CD4-positive, alpha-beta T cell treated with Interleukin-21 for 1 hour (primary cell): ENCODE results near the gene MLST8.
A peak's percentile ranks its signal among the peaks of the same experiment; 100 is the strongest.

ENCODE experiments used
- DNase-seq: peaks from one replicate; pipeline ENCODE4 v3.0.0-alpha.2; 2020

Gene MLST8, protein sequence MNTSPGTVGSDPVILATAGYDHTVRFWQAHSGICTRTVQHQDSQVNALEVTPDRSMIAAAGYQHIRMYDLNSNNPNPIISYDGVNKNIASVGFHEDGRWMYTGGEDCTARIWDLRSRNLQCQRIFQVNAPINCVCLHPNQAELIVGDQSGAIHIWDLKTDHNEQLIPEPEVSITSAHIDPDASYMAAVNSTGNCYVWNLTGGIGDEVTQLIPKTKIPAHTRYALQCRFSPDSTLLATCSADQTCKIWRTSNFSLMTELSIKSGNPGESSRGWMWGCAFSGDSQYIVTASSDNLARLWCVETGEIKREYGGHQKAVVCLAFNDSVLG

DNA sequence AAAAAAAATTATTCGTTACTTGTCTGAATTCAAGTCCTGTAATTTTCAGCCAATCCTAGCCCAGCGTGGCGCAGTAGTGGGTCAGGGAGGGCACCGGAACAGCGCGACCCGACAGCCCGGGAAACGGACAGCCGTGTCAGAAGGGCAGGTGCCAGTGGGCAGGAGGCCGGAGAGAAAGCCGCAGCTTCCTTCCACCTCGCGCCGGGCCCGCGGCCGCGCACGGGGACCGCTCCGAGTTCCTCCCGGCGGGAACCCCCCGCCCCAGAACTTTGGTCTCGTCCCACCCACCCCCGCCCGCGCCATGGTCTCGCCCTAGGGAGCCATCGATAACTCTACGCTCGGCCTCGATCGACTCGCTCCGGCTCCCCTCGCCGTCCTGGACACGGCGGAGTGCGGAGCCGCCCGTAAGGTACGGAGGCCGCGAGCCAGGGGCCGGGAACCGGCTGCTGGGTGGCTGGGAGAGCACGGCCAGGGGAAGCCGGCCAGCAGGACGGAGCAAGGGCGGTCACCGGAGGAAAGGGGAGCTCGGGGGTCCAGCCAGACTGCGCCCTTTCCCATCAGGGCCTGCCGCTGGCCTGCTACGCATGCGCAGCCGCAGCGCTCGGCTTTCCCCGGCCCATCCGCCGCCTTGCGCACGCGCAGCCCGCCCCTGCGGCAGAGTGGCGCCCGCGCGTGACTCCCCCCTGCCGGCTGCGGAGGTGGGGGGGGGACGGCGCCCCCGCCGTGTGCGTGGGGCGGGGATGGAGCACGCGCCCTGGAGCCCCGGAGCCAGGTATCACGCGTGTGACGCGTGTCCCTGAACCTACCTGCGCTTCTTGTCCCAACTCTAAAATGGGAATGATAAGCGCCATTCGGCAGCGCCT, at the start of gene MLST8:
TSS of gene MLST8 (plus strand) at position 351 of the 863 bp plus-strand sequence. CDS start 632 bp downstream, outside the sequence.
- peak; percentile 93 for DNase-seq

DNA sequence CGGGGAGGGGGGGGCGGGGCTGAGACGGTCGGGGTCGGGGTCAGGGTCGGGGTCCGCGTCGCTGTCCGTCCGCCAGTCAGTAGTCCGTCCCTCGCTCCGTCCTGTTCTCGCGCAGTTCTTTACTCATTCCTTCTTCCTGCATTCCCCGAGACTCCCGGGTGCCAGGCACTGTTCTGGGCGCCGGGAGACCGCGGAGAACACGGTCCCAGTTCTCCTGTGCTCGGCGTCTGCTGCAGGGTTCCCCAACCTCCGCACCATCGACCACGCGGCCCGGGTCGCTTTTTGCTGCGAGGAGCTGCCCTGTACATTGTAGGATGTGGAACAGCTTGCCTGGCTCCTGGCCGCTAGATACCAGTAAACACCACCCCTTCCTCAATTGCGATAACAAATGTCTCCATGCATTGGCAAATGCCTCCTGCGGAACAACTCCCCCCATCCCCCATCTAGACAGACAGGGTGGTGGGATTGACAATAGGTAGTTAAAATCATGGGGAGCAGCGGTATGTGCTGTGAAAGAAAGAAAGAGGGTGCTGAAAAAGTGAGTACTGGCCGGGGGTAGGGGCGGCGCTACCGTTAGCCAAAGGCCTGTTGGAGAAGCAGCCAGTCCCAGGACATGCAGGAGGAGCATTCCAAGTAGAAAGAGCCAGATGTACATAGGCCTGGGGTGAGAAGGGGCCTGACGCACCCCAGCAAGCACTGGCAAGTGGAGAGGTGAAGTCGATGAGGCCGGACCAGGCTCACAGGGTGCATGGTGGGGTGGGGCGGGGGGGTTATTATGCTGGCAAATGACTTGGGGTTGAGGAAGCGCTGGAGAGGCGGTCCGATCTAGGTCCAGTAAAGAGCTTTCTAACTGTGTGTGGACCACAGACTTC, 49.0 kb upstream of the MLST8 start:
- no peak for DNase-seq

GRCh38 chr16:2156849-2157224, 48.4 kb upstream of the MLST8 start:
- no peak for DNase-seq

GRCh38 chr16:2157480-2158261, 47.6 kb upstream of the MLST8 start:
- DNase-seq, result no peak

DNA sequence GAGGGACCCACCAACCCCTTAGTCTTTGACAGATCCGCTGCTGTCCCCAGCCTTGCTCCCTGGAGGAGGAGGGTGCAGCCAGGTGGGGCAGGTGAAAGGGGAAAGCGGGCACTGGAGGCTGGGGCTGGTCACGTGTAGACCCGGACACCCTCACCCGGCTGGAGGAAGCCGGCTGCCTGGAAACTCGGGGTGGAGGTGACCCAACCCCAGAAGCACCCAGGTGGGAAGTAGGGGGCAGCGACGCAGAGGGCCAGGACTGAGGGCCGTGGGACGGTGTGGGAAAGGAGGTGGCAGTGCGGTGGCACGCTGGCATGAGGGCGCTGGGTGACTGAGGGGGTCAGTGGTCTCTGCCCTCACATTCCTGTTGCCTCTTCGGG, 47.0 kb upstream of the MLST8 start:
- no peak for DNase-seq

- DNase-seq, result no peak
These were observed 45.9 kb upstream of the MLST8 start for GRCh38 chr16:2159175-2159838.

DNA sequence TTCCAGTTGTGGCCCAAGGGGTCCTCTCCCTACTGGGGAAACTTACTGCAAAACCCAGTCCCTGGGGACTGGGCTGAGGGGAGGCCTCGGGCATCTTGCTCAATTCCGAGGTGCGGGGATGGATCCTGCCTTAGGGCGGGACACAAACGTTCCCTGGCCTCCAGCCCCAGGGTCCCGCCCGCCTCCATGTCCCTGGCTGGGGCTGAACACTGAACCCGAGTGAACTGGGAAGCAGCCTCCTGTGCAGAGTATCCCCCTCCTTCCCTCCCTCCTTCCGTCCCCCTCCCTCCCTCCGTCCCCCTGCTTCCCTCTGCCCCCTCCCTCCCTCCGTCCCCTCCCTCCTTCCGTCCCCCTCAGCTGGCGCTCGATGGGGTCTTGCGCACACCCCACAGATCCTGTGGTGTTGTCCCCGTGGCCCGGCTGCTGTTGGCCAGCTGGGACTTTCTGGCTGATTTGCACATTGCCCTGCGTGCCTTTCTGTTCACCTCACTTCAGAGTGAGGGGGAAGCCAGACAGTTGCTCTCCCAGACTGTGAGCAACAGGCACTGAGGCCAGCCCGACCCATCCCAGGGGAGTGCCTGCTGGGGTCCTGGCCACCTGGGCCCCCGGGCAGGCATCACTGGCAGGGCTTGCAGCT, 44.2 kb upstream of the MLST8 start:
- no peak for DNase-seq

GRCh38 chr16:2161911-2162310, 43.3 kb upstream of the MLST8 start:
- no peak for DNase-seq

DNA sequence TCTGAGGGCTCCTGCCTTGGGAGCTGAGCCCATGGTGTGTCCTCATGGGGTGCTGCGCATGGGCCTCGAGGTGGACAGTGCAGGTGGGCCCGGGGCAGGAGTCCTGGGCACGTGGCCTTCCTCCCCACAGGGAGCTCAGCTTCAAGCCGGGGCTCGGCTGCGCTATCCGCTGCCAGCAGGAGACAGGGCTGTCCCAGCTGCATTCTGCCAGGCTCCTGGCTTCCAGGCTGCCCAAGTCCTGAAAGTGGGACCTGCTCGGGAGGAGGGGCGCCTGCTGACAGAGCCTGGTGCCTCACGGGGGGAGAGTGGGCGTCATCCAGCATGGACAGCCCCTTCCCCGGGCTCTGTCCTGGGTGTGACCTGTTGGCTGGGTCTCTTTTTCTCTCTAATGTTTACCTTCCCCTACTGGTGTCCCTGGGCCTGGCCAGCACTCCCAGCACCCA, 42.6 kb upstream of the MLST8 start:
- no peak for DNase-seq

- peak; percentile 40 for DNase-seq
These were observed 41.9 kb upstream of the MLST8 start for GRCh38 chr16:2163211-2163881.

- no peak for DNase-seq
These were observed 39.4 kb upstream of the MLST8 start for GRCh38 chr16:2165861-2166260.

DNA sequence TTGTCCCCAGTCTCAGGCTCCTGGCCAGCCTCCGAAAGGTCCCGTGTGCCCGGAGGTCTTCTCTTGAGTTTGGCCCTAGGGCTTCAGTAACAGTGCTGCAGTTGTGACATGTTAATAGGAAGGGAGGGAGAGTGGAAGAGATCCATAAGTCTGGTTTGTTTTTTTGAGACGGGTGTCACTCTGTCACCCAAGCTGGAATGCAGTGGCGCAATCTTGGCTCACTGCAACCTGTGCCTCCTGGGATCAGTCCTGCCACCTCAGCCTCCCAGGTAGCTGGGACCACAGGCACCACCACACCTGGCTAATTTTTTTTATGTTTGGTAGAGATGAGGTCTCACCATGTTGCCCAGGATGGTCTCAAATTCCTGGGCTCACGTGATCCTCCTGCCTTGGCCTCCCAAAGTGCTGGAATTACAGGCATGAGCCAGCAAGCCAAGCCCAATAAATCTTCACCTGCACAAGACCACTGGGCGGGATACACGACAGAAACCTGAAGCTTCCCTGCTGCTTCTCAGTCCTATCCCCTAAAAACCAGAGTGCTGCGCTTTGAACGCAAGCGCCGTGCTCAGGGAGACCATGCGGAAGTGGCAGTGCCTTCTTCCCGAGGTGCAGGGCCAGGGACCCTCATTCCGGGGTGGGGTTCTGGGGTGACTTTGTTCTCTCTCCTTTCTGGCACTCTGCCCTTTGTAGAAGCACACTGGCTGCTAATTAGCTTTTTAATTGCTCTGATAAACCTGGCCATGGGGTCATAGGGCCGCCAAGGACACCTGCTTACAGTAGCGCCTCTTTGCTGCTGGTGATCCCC, 38.8 kb upstream of the MLST8 start:
- no peak for DNase-seq

DNA sequence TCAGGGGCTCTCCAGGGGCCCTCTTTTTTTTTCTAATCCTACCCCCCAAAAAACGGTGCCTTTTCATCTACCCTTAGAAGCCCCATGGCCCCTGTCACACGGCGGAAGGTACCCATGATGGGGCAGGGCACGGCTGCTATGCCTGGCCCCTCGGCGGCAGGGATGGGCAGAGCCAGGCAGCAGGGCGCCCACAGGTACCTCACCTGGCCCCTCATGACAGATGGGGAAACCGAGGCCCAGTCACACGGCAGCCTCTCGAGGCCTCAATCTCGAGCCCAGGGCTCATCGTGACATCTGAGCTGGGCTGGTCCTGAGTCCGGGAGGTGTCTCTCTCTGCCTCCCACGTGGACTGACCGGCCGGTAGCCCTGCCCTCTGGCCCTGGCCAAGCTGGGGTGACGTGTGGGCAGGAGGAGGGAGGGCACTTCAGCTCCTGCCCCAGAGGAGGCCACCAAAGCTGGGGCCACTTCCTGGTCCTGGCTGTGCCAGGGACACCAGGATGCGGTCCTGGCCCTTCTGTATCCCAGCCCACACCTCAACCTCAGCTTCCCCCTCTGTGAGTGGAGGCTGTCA, 38.1 kb upstream of the MLST8 start:
- DNase-seq, result no peak

DNA sequence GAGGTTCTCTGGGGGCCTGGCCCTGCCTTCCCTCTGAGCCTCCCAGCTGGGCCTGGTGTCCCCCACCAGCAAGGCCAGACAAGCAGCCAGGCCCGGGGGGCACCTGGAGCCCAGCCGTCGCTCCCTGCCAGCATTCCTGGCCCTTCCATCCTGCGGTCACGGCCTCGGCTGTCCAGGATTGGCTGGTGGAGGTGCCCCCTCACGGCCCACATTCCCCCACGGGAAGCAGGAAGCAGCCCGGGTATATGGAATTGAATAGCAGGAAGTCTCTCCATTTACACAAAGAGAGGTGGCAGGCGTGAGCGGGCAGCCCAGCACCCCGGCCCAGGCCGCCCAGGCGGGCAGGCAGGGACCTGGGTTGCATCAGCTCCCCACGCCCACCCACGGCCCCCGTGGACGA, 35.2 kb upstream of the MLST8 start:
- DNase-seq, result no peak

- no peak for DNase-seq
These were observed 34.4 kb upstream of the MLST8 start for GRCh38 chr16:2170587-2171435.

GRCh38 chr16:2171601-2172178, 33.6 kb upstream of the MLST8 start:
- DNase-seq, result no peak

GRCh38 chr16:2172688-2173335, 32.4 kb upstream of the MLST8 start:
- no peak for DNase-seq

DNA sequence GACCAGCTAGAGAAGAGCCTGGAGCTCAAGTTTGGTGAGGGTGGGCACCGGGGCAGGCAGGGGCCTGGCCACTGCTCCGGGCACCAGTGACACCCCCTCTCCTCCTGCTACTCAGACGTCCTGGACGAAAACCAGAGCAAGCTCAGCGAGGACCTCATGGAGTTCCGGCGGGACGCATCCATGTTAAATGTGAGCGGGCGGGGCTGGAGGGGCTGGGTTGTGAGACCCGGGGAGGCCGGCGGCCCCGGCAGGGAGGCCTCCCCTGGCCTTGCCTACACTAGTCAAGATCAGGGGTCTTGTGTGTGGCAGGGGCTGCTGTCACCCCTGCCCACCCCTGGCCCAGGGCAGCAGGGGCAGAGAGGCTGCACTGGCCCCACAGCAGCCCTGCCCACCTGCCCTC, 31.9 kb upstream of the MLST8 start:
- no peak for DNase-seq
